Measurements from ENCODE around the gene CCNH.

CCNH gene

GRCh38 chr5:87412630-87413342 lies at the start of gene CCNH:
Gene CCNH, minus strand, starts transcription at chr5:87412930. Its CDS starts 136 bp downstream, at chr5:87412794.
- POLR2A ChIA-PET = no interaction called here
- CTCF ChIA-PET = interaction anchor here (1.2 to 2.9 kb wide), 4 partner anchors 9 to 341 kb away, joined by 3 to 26 read pairs (median 4); no protein-coding TSS in a partner anchor
- peak within 1 kb of the TSS; percentile 96 for H3K4me3 ChIP-seq (ENCODE audit: low read depth, low read length)
- peak; percentile 87 for DNase-seq (ENCODE audit: low read depth, low spot score)
- TF ChIP-seq, protein P1, sequence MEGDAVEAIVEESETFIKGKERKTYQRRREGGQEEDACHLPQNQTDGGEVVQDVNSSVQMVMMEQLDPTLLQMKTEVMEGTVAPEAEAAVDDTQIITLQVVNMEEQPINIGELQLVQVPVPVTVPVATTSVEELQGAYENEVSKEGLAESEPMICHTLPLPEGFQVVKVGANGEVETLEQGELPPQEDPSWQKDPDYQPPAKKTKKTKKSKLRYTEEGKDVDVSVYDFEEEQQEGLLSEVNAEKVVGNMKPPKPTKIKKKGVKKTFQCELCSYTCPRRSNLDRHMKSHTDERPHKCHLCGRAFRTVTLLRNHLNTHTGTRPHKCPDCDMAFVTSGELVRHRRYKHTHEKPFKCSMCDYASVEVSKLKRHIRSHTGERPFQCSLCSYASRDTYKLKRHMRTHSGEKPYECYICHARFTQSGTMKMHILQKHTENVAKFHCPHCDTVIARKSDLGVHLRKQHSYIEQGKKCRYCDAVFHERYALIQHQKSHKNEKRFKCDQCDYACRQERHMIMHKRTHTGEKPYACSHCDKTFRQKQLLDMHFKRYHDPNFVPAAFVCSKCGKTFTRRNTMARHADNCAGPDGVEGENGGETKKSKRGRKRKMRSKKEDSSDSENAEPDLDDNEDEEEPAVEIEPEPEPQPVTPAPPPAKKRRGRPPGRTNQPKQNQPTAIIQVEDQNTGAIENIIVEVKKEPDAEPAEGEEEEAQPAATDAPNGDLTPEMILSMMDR (IDR thresholded peaks at IDR 0.05; ENCODE audit: insufficient read depth, low read length, missing control alignments) = no peak

DNA sequence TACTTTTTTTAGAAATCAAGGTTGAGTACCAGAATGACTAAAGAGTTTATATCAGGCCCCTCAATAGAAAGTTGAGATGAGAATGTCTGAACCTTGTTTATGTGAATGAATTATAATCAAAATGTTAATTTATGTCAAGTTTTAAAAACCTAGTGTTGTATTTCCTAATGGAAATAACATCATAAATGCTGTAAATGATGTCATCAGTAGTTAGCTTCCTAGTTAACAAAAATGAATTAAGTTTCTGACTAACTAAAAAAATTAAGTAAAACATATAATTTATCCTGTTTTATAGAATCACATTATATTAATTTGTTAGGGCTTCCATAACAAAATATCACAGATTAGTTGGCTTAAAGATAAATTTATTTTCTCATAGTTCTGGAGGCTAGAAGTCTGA lies 45.0 kb upstream of the CCNH start:
- CTCF ChIA-PET = no interaction called here
- POLR2A ChIA-PET = no interaction called here
- no peak overlapping the region for H3K4me3 ChIP-seq (ENCODE audit: low read depth, low read length)
- TF ChIP-seq, protein P1 (IDR thresholded peaks at IDR 0.05; ENCODE audit: insufficient read depth, low read length, missing control alignments) = no peak
- no peak for DNase-seq (ENCODE audit: low read depth, low spot score)

DNA sequence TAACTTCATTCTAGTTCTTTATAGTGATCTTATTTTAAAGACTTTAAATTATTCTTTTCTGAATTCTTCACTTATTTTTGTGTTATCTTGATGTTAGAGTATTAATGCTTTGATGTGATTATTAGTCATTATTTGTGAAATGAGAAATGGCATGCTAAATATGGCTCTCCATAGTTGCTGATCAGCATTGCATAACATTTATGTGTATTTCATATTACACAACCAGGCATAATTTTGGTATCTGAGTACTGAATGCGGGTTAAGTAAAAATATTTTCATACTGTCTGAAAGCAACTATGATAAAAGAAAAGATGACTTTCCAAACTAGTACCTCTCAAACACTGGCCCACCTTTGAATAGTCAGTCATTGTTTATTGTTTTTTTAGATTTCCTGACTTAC lies 41.1 kb upstream of the CCNH start:
- CTCF ChIA-PET = no interaction called here
- POLR2A ChIA-PET = no interaction called here
- no peak for DNase-seq (ENCODE audit: low read depth, low spot score)
- TF ChIP-seq, protein P1 (IDR thresholded peaks at IDR 0.05; ENCODE audit: insufficient read depth, low read length, missing control alignments) = no peak
- H3K4me3 ChIP-seq (ENCODE audit: low read depth, low read length) = no peak overlapping the region

- ChIA-PET POLR2A (no interaction called here), CTCF (no interaction called here)
- no peak overlapping the region for H3K4me3 ChIP-seq (ENCODE audit: low read depth, low read length)
- DNase-seq (ENCODE audit: low read depth, low spot score) = no peak
- TF ChIP-seq, protein P1 (IDR thresholded peaks at IDR 0.05; ENCODE audit: insufficient read depth, low read length, missing control alignments) = no peak
These were observed 40.1 kb upstream of the CCNH start for GRCh38 chr5:87452837-87453236.

DNA sequence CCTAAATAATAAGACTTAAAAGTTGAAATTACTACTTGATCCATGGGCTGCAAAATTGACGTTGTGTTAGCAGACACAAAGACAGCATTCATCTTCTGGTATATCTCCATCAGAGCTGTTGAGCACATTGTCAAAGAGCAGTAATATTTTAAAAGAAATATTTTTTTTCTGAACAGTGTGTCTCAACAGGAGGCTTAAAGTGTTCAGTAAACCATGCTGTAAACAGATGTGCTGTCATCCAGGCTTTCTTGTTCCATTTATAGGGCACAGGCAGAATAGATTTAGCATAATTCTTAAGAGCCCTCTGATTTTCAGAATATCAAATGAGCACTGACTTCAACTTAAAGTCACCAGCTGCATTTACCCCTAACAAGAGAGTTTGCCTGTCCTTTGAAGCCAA lies 29.7 kb upstream of the CCNH start:
- TF ChIP-seq, protein P1 (IDR thresholded peaks at IDR 0.05; ENCODE audit: insufficient read depth, low read length, missing control alignments) = no peak
- no peak overlapping the region for H3K4me3 ChIP-seq (ENCODE audit: low read depth, low read length)
- no peak for DNase-seq (ENCODE audit: low read depth, low spot score)
- POLR2A ChIA-PET = no interaction called here
- CTCF ChIA-PET = no interaction called here

DNA sequence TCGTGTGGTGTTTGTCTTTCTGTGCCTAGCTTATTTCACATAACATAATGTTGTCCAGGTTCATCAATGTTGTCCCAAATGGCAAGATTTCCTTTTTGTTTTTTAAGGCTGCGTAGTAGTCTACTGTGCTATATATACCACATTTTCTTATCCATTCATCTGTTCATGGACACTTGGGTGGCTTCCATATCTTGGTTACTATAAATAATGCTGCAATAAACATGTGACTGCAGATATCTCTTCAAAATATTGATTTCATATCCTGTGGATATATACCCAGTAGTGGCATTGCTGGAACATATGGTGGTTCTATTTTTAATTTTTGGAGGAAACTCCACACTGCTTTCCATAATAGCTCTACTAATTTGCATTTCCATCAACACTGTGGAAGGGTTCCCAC lies 25.5 kb upstream of the CCNH start:
- no peak overlapping the region for H3K4me3 ChIP-seq (ENCODE audit: low read depth, low read length)
- DNase-seq (ENCODE audit: low read depth, low spot score) = no peak
- TF ChIP-seq, protein P1 (IDR thresholded peaks at IDR 0.05; ENCODE audit: insufficient read depth, low read length, missing control alignments) = no peak
- ChIA-PET CTCF (interaction anchor here (1.1 kb wide), 1 partner anchor 14 kb away, joined by 3 read pairs; no protein-coding TSS in a partner anchor), POLR2A (no interaction called here)
